NCI-H82 (cell line): ENCODE results near the gene GALNT14.
A peak's percentile ranks its signal among the peaks of the same experiment; 100 is the strongest.

Experiments
- DNase-seq: peaks from one replicate; lab custom pipeline; 2025; lab: John Stamatoyannopoulos, UW

GALNT14 gene

GRCh38 chr2:30888852-30889409 is 249.3 kb downstream of the GALNT14 start:
- no peak for DNase-seq

DNA sequence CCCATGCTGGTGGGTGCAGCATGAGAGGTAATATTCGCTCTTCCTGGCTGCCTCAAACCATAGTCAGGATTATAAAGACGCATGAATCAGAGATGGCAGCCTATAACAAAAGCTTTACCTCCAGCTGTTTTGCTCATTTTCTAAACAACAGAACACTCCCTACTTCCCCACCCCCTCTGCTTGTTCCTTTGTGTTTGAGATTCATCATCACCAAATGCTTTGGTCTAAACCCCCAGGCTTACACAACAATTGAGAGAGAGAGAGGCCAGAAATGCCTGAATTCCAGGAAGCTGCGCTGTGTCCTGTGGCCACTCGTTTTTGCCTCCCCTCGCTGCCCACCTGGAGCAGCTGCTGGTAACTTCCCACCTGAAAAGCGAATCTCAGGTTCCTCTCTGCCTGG is 252.2 kb downstream of the GALNT14 start:
- DNase-seq, result no peak

DNA sequence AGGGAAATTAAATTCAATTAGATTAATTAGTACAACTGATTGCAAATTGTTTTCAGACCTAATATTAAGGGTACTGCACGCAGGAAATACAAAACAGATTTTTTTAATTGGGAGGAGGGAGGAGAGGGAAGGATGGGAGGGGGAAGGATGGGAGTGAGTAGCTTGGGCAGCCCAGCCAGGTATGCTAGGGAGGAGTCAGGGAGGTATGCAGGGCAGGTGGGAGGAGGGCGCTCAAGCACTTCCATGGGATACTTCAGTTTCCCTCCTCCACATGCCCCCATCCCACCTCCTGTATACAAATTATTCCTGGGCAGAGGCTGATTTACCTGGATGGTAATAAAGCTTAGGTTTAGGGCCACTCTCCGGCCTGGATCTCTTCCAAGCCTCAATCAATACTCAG is 254.4 kb downstream of the GALNT14 start:
- no peak for DNase-seq

GRCh38 chr2:30883184-30883583 is 255.1 kb downstream of the GALNT14 start:
- DNase-seq, result no peak

DNA sequence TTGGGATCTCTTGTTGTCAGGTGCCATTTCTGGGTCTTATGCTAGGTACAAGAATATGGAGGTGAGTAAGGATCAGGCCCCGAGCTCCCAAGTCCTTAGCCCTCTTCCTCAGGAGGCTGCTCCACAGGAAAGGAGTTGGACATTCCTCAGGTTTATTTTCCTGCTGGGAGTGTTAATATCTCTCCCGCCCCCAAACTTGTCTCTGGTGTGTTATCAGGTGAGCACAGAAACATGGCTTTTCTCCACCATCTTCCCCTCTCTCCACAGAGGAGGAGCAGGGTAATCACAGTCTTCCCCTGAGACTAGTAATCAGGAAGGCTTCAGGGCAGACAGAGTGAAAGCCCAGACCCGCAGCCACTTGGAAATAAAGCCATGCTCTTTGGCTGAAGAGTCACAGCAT is 257.7 kb downstream of the GALNT14 start:
- DNase-seq, result no peak

- no peak for DNase-seq
Observed at GRCh38 chr2:30877833-30878232, 260.4 kb downstream of the GALNT14 start.

DNA sequence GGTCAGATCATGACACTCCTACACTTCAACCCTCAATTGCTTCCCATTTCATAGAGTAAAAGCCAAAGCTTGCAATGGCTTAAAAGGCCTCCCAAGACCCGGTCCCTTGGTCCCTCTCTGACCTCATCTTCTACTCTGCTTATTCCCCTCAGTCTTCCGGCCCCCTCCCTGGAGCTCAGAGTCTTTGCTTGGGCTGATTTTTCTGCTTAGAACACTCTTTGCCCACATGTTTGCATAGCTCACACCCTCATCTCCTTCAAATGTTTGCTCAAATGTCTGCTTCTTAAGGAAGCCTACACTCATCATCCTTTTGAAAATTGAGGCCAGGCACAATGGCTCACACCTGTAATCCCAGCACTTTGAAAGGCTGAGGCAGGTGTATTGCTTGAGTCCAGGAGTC is 265.4 kb downstream of the GALNT14 start:
- DNase-seq, result no peak

DNA sequence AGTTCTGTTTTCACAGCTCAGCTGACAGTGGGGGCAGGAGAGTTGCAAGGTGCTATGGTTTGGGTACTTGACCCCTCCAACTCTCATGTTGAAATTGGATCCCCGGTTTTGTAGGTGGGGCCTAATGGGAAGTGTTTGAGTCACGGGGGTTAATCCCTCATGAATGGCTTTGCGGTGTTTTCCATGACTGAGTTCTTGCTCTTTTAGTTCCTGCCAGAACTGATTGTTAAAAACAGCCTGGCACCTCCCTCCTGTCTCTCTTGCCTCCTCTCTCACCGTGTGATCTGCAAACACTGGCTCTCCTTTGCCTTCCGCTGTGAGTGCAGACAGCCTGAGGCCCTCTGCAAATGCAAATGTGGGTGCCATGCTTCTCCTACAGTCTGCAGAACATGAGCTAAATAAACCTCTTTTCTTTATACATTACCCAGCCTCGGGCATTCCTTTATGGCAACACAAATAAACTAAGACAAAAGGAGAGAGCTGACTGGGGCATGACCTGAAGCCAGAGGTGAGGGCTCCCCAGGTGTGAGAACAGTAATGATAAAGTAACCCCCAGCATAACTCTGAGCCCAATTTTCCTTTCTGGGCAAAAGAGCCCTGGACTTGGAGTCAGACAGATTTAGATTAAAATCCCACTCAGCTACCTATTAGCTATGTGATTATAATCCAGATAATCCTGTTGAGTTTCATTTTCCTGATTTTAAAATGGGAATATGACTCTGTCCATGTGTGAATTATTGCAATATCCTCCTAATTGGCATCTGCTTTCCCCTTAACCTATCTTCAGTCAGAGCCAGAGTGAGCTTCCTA is 266.1 kb downstream of the GALNT14 start:
- no peak for DNase-seq

GRCh38 chr2:30871440-30871839 is 266.8 kb downstream of the GALNT14 start:
- DNase-seq, result no peak

DNA sequence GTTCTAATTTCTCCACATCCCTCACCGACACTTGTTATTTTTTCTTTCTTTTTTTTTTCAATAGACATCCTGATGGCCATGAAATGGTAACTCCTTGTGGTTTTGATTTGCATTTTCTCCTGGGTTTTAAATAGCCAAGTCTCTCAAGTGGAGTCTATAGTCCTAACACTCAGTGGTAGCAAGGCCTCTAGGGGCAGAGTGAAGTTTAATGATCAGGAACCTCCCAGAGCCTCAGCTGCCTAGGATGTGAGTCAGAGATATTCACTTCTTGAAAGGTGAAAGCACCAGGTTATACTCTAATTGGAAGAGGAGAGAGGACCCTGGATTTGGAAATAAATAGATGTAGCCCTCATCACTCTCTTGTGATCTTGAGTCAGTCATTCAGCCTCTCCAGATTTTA is 268.3 kb downstream of the GALNT14 start:
- DNase-seq, result no peak

- no peak for DNase-seq
Observed at GRCh38 chr2:30867385-30867784, 270.9 kb downstream of the GALNT14 start.

- no peak for DNase-seq
Observed at GRCh38 chr2:30866974-30867373, 271.3 kb downstream of the GALNT14 start.

DNA sequence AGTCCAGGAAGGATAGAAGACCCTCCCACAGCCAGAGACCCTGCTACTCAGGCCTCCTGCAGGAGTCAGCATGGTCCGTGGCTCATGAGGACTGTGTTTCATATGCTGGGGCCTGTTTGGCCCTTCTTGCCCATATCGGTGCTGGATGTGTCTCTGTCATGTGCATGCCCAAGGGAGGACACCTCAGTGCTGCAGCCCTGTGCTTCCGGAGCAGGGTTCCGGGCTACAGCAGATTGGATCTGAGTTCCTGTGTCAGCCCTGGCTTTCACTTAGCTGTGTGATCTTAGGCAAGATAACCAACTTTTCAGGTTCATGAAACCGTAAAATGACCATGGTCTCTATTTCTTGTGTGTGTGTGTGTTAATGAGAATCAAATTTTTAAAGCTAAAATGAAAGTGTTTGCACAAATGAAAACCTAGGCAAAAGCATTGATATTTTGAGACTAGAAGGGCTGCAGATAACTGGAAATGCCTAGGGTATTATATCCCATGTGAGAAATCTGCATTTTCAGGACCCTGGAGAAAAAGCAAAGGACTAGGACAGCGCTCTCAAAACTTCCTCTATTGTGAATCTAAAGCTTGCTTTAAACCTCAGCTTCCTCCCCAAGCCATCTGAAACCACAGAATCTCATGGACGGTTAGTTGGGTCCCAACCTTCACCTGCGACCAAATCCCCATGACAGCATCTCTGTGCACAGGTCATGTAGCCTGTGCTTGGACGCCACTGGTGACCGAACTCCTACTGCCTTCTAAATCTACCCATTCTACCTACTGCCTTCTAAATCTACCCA is 272.2 kb downstream of the GALNT14 start:
- DNase-seq, result no peak

DNA sequence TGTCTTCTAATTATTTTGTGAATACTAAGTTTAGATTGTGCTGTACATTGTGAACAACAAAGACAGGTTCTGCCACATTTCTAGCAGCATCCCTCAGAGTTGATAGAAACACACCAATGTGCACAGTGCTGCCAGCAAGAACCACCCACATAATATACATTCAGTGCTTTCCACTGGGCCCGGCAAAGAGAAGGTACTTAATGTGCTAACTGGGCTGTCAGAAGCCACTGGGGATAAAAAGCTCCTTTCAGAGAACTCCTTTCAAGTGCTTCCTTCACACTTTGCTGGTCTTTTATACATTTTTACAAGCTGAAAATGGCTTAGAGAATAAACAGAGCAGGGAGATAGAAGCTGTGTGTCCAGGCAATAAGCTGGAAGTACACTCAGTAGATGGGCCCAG is 273.0 kb downstream of the GALNT14 start:
- no peak for DNase-seq

- peak; percentile 86 for DNase-seq
Observed at GRCh38 chr2:30862054-30862651, 276.1 kb downstream of the GALNT14 start.

GRCh38 chr2:30860726-30861125 is 277.5 kb downstream of the GALNT14 start:
- no peak for DNase-seq
